ENCODE data around the gene PJA2.

DNA sequence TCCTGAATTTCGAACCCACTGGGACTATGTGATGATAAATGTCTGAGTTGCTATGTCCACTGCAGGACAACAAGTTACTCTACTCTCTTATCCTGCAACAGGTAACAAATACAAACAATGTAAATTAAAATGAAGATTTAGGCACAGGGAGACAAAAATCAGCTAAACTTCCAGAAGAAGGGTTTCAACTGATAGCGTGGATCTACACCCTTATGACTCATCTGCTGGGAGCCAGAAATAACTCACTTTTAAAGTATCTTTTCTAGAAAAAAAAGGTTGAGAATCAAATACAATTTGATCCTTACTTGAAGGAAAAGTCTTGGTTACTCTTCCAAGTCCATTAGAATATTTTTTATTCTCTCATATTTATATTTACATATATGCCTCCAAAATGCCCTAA, 21.4 kb downstream of the PJA2 start:
- TF ChIP-seq, protein P1, sequence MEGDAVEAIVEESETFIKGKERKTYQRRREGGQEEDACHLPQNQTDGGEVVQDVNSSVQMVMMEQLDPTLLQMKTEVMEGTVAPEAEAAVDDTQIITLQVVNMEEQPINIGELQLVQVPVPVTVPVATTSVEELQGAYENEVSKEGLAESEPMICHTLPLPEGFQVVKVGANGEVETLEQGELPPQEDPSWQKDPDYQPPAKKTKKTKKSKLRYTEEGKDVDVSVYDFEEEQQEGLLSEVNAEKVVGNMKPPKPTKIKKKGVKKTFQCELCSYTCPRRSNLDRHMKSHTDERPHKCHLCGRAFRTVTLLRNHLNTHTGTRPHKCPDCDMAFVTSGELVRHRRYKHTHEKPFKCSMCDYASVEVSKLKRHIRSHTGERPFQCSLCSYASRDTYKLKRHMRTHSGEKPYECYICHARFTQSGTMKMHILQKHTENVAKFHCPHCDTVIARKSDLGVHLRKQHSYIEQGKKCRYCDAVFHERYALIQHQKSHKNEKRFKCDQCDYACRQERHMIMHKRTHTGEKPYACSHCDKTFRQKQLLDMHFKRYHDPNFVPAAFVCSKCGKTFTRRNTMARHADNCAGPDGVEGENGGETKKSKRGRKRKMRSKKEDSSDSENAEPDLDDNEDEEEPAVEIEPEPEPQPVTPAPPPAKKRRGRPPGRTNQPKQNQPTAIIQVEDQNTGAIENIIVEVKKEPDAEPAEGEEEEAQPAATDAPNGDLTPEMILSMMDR (IDR thresholded peaks at IDR 0.05) = no peak
- TF ChIP-seq EZH2 (IDR thresholded peaks at IDR 0.05; ENCODE audit: borderline replicate concordance, insufficient read depth, low read depth, low read length, poor library complexity, severe bottlenecking) = no peak
